ENCODE data around the gene MRI1. TPM values are rescaled to one million over a fixed set of nuclear protein-coding genes. Genes with fewer than 3 reads are reported as not detected.

MRI1 gene
- total RNA-seq, 6 experiments from 2014 or later: 14.5 to 30.5 (median 24.1) TPM

DNA sequence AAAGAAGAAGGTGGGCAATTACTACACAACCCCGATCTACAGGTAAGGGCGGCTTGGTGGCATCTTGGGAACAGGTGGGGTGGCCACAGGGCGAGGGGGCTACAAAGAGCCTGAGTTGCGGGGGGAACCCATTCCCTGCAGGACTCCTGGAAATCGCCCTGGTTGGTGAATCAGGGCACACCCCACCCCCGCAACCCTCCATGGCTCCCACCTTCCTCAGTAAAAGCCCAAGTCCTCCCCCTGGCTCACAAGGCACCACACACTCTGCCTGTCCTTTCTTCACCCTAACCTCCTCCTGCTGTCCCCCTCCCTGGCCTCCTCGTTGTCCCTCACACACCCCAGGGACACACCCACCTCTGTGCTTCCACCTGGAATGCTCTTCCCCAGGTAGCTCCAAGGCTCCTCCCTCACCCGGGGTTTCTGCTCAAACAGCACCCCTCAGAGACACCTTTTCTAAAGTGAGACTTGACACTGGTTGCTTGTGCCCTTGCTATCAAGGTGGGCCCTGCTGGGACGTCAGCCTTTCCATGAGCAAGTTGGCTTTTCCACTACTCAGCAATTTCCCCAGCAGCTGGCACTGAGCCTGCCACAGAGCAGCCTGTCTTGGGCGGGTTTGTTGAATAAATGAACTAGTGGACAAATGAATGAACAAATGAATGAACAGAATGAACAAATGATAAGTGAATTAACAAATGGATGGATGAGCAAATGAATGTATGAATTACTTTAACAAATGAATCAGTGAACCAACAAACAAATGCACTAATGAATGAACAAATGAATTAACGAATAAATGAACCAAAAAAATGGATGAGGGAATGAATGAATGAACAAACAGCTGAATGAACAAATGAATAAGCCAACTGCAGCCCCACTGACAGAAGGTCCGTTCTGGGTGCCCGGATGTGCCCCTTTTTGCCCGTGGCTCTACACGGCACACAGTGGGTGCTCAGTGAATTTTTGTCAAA lies 6.2 kb upstream of the MRI1 start:
- DNase-seq: no peak
- H3K36me3 ChIP-seq: peaks cover 16 to 70% (median 29%) of the 10 kb centered on the region in 4 donors
- H3K4me3 ChIP-seq: no peak overlapping the region
- no peaks in the 10 kb centered on the region for H3K9me3 ChIP-seq
- no peak for TF ChIP-seq POLR2A (IDR thresholded peaks at IDR 0.05)
- TF ChIP-seq, protein P1, sequence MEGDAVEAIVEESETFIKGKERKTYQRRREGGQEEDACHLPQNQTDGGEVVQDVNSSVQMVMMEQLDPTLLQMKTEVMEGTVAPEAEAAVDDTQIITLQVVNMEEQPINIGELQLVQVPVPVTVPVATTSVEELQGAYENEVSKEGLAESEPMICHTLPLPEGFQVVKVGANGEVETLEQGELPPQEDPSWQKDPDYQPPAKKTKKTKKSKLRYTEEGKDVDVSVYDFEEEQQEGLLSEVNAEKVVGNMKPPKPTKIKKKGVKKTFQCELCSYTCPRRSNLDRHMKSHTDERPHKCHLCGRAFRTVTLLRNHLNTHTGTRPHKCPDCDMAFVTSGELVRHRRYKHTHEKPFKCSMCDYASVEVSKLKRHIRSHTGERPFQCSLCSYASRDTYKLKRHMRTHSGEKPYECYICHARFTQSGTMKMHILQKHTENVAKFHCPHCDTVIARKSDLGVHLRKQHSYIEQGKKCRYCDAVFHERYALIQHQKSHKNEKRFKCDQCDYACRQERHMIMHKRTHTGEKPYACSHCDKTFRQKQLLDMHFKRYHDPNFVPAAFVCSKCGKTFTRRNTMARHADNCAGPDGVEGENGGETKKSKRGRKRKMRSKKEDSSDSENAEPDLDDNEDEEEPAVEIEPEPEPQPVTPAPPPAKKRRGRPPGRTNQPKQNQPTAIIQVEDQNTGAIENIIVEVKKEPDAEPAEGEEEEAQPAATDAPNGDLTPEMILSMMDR (IDR thresholded peaks at IDR 0.05): no peak
- 66% methylated on average over 6 of the region's 15 CpGs for WGBS (ENCODE audit: insufficient coverage, low coverage, low lambda C conversion rate, missing lambda C conversion rate)
- intact Hi-C loops (cut with DNase I): no loop called here
- no peak for ATAC-seq
- no peaks in the 10 kb centered on the region for H3K4me1 ChIP-seq
- H3K27ac ChIP-seq: no peak overlapping the region
- no peaks in the 10 kb centered on the region for H3K27me3 ChIP-seq

DNA sequence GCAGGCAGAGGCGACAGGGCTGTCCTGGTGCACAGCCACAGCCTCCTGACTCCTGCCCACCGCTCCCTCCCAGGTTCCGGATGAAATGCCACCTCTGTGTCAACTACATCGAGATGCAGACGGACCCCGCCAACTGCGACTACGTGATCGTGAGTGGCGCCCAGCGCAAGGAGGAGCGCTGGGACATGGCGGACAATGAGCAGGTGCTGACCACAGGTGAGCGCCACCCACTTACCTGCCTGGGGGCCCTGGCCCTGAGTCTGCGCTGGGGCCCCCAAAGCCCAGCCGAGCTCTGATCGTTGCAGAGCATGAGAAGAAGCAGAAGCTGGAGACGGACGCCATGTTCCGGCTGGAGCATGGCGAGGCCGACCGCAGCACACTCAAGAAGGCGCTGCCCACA lies 5.5 kb upstream of the MRI1 start:
- no peaks in the 10 kb centered on the region for H3K9me3 ChIP-seq
- TF ChIP-seq, protein P1 (IDR thresholded peaks at IDR 0.05): no peak
- no peak for TF ChIP-seq POLR2A (IDR thresholded peaks at IDR 0.05)
- DNase-seq (no peak), ATAC-seq (no peak)
- no peaks in the 10 kb centered on the region for H3K27me3 ChIP-seq
- intact Hi-C loops (cut with DNase I): no loop called here
- no CpG with 5 or more reads among the region's 24 CpGs for WGBS (ENCODE audit: insufficient coverage, low coverage, low lambda C conversion rate, missing lambda C conversion rate)
- H3K4me3 ChIP-seq: no peak overlapping the region
- peaks cover 12 to 65% (median 29%) of the 10 kb centered on the region in 4 donors for H3K36me3 ChIP-seq
- H3K27ac ChIP-seq: no peak overlapping the region
- H3K4me1 ChIP-seq: no peaks in the 10 kb centered on the region

DNA sequence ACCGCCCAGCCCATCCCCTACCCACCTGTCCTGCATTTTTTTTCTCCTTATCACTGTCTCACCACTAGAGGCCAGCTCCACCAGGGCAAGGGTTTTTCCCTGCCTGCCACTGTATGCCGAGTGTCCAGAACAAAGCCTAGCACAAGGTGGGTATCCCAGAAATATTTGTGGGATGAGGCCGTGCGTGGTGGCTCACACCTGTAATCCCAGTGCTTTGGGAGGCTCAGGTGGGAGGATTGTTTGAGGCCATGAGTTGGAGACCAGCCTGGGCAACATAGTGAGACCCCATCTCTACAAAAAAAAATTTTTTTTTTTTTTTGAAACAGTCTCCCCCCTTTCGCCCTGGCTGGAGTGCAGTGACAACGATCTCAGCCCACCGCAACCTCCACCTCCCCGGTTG lies 2.9 kb upstream of the MRI1 start:
- Histone ChIP-seq H3K27me3 (no peaks in the 10 kb centered on the region), H3K36me3 (peaks cover 4 to 40% (median 15%) of the 10 kb centered on the region in 4 donors), H3K4me1 (peaks cover 0 to 9% (median 4%) of the 10 kb centered on the region in 4 donors), H3K27ac (no peak overlapping the region), H3K9me3 (no peaks in the 10 kb centered on the region), H3K4me3 (no peak overlapping the region)
- no peak for ATAC-seq
- WGBS (ENCODE audit: insufficient coverage, low coverage, low lambda C conversion rate, missing lambda C conversion rate): 82% methylated on average over 4 of the region's 8 CpGs
- intact Hi-C loops (cut with DNase I): no loop called here
- DNase-seq: no peak
- no peak for TF ChIP-seq POLR2A (IDR thresholded peaks at IDR 0.05)
- TF ChIP-seq, protein P1 (IDR thresholded peaks at IDR 0.05): peak in 1 of 4 donors; percentile 4

DNA sequence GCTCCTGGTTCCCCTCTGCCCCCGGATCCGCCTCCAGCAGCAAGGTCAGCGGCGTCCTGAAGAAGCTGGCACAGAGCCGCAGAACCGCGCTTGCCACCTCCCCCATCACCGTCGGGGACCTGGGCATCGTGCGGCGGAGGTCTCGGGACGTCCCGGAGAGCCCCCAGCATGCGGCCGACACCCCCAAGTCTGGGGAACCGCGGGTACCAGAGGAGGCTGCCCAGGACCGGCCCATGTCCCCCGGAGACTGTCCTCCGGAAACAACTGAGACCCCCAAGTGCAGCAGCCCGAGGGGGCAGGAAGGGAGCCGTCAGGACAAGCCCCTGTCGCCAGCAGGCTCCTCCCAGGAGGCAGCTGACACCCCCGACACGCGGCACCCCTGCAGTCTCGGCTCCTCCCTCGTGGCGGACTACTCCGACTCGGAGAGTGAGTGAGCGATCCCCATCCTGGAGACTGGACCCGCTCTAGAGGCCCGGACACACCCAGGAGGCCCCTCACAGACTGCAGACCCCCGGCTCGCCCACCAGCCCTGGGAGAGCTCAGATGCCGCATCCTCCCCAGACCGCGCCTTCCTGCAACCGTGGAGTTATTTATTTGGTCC lies 1.6 kb upstream of the MRI1 start:
- 93% methylated on average over 7 of the region's 42 CpGs for WGBS (ENCODE audit: insufficient coverage, low coverage, low lambda C conversion rate, missing lambda C conversion rate)
- no peak for TF ChIP-seq POLR2A (IDR thresholded peaks at IDR 0.05)
- TF ChIP-seq, protein P1 (IDR thresholded peaks at IDR 0.05): no peak
- H3K9me3 ChIP-seq: no peaks in the 10 kb centered on the region
- peaks cover 0 to 9% (median 4%) of the 10 kb centered on the region in 4 donors for H3K4me1 ChIP-seq
- H3K27ac ChIP-seq: no peak overlapping the region
- peak in 1 of 3 donors; percentile 60 for DNase-seq
- H3K4me3 ChIP-seq: no peak overlapping the region
- peaks cover 4 to 29% (median 10%) of the 10 kb centered on the region in 4 donors for H3K36me3 ChIP-seq
- no peaks in the 10 kb centered on the region for H3K27me3 ChIP-seq
- intact Hi-C loops (cut with DNase I): no loop called here
- ATAC-seq: no peak

Data from right lobe of liver (tissue), 6 donors.